ENCODE data around the gene GABRR3.

GABRR3 gene

DNA sequence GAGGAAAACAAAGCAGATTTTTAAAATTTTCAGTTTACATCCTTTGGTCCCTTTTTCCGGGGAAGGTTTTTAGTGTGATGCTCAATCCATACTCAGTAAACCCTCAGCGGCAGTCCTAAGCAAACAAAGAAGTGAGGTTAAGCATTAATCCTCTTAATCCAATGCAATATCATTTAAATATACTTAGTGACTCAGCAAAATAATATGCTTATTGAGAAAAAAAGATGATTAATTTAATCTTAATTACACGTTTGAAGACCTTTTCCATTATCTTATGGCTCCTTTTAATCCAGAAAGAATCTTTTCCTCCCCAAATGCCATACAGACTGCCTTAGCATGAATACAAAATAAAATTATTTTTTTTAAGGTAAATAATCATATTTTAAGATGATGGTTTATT, at the start of gene GABRR3:
Gene GABRR3 (minus strand): TSS at position 108 of the 400 bp plus-strand sequence. CDS start 328 bp downstream, outside the sequence.
- DNase-seq (ENCODE audit: low read depth) = no peak

DNA sequence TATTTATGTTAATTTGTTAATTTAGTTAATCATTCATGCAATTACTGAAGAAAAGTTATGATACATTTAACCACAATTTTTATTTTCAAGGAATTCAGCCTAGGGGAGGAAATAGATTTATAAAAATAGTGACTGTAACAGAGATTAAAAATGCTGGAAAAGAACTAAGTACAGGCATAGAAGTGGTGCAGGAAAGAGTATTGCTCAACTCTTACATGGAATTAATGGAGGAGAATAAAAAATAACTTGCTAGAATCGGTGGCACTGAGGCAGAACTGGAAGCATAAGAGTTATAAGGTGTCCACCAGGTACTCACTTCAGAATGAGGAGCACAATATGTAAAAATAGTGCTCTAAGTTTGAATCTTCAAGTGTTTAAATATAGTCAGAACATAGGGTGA, 38.4 kb upstream of the GABRR3 start:
- no peak for DNase-seq (ENCODE audit: low read depth)

DNA sequence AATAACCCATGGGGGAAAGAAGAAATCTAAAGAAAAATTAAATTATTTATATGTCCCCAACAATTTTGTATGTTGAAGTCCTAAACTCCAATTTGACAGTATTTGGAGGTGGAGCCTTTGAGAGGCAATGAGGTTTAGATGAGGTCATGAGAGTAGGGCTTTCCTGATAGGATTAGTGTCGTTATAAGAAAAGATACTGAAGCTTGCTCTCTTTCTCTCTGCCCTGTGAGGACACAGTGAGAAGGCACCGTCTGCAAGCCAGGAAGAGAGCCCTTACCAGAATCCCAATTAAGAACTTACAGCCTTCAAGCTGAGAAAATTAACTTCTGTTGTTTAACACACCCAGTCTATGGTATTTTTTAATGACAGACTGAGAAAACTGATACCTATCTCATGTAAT, 35.7 kb upstream of the GABRR3 start:
- no peak for DNase-seq (ENCODE audit: low read depth)

DNA sequence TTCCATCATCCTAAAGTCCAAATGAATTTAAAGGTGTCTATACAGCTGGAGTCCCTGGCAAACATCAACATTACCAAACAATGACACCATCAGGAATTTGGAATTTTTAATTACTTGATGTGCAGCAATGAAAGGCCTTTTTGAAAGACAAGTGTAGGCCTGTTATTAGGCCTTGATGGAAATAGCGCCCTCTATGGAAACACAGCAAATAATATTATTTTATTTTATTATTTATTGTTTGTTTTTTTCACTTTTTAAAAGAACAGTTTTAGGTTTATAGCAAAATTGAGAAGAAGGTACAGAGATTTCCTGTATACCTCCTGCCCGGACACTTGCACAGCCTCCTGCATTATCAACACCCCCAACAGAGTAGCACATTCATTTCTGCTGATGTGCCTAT, 33.7 kb upstream of the GABRR3 start:
- no peak for DNase-seq (ENCODE audit: low read depth)

DNA sequence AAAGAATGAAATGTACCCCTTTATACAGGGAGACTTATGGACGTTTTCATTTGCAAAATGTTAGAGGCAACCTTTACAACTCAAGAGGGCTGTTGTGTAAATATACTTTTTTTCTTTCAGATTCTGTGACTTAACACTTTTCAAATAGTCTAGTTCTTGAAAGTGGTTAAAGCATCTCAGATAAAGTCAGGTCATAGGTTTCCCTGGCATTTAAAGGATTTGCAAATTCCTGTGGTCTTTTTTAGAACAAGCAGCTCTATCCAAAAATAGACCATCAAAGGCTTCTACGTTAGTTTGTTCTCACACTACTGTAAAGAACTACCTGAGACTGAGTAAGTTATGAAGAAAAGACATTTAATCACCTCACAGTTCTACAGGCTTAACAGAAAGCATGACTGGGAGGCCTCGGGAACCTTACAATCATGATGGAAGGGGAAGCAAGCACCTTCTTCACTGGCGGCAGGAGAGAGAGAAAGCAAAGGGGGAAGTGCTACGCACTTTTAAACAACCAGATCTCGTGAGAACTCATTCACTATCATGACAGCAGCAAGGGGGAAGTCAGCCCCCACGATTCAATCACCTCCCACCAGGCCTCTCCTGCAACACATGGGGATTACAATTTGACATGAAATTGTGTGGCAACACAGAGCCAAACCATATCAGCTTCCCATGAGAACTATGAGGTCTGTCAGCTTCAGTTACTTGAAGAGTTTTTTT, 23.3 kb upstream of the GABRR3 start:
- no peak for DNase-seq (ENCODE audit: low read depth)

DNA sequence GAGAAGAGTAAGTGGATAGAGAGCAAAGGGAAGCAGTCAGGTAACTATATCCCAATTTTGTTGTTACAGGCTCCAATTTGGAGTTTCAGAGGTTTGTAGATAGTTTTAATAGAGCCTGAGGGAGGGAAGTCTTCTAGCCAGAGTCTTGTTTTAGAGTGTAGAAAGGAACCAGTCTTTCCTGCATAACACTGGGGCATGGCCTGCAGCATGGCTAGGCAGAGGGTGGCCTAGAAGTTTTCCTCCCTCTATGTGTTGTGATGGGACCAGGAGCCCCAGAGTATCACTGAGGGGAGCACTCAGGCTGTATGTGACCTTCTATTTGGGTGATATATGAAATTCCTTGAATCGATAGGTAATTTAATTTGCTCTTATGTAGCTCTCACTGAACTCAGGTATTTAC, 22.5 kb upstream of the GABRR3 start:
- DNase-seq (ENCODE audit: low read depth) = no peak

DNA sequence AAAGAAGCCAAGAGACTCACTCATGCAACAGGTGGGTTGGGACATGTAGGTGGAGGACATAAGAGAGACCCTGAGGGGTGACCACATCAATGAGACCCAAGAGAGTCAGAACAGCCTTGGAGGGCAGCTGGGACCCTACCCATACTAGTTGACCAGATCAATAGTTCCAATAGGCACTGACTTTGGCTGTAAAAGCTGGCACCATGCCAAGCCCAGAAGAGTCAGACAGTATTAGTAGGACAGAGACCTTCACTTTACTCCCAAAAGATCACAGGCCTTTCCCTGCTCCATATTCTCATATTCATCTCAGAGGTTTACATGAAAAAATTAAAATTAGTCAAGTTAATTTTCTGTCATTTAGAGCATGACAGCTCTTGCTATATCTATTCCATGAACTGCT, 20.9 kb upstream of the GABRR3 start:
- no peak for DNase-seq (ENCODE audit: low read depth)

DNA sequence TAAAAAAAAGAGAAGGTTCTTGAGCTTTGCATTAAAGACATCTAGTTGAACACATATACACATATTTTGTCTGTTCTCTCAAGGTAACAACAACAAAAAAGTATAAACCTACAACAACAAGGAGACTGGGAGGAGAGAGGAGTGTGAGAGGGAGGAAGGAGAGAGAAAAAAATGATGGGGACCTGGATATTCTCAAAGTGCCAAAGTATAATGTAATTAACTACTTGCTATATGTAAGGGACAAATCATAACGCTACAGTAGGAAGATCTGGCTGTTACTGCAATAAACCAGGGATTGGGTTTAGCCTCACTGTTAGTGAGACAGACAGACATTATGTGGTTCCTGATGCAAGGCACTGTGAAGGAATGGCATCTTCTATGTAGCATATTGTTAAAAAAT, 14.2 kb upstream of the GABRR3 start:
- DNase-seq (ENCODE audit: low read depth) = no peak

DNA sequence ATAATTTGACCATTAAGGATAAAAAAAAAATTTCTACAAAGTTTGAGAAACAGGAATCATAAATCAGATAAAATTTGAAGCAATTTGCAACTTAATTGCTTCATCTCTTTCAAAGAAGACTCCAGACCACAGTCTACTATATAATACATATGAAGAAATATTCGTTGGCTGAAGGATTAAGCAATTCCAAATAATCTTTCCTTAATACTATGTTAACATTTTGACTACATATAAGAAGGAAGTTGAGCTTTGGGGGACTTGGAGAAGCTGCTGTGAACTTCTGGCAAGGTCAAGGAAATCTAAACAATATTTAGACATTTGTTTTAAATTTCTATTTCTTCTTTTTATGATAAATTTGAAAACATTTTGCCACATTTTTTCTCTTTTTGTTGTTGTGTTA, 13.5 kb upstream of the GABRR3 start:
- DNase-seq (ENCODE audit: low read depth) = no peak

DNA sequence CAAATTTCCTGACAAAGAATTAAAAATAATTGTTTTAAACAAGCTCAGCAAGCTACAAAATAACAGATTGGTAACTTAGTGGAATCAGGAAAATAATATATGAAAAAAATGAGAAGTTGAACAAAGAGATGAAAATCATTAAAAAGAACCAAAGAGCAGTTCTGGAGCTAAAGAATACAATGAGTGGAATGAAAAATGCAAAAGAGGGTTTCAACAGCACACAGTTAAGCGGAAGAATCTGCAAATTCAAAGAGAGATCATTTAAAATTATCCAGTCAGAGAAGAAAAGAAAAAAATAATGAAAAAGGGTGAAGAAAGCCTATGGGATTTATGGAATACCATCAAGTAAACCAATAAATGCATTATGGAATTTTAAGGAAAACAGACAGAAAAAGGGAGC, 6.2 kb upstream of the GABRR3 start:
- no peak for DNase-seq (ENCODE audit: low read depth)

DNA sequence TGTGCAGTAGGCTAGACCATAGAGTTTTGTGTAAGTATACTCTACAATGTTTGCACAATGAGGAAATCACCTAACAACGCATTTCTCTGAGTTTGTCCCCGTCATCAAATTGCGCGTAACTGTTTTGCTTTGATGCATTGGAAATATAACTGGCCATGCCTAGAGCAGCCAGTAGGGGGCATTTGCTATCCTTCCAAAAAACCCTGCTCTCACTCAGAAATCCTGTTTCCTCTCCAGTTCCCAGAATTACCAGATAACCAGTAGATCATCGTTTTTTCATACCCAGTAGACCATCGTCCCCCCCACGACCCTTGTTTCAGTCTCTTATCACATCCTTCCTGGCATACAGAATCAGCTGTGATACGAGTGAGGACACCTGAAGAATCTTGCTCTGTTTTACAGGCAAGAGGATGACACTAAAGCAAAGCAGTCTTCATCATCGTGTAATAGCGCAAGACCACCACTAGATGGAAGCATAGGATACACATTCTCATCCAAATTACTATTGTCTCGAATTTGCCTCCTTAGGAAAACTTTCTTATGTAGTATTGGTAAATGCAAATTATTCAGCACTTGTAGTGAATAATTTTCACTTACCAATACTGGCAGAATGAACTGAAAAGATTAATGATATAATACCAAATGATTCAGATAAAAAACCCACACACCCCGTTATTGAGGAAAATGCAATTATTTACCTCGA, 4.4 kb upstream of the GABRR3 start:
- peak; percentile 69 for DNase-seq (ENCODE audit: low read depth)

DNA sequence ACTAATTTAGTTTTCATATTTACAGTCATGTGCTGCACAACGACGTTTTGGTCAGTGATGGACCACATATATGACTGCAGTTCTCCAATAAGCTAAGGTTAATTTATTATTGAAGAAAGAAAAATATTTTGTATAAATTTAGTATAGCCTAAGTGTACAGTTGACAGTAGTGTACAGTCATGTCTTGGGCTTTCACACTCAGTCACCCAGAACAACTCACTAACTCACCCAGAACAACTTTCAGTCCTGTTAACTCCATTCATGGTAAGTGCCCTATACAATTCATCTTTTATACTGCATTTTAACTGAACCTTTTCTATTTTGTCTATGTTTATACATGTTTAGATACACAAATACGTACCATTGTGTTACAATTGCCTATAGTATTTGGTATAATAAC, 3.8 kb upstream of the GABRR3 start:
- no peak for DNase-seq (ENCODE audit: low read depth)

DNA sequence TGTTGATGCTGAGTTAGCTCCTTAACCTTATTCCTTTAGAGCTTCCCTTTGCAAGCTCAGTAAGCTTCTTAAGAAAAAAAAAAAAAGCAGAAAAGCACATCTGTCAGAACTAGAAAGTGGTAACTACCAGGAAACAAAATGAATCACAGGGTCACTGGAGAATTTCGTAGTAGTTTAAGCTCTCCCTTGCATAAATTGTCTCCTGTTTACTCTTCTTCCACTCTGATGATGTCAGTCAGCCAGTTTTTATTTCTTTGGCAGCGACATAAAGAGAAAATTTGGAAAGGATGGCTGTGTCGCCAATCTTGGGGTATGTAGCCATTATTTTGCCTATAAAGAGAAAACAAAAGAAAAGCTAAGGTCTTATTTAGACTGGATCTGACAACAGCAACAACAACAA, 3.2 kb upstream of the GABRR3 start:
- no peak for DNase-seq (ENCODE audit: low read depth)

DNA sequence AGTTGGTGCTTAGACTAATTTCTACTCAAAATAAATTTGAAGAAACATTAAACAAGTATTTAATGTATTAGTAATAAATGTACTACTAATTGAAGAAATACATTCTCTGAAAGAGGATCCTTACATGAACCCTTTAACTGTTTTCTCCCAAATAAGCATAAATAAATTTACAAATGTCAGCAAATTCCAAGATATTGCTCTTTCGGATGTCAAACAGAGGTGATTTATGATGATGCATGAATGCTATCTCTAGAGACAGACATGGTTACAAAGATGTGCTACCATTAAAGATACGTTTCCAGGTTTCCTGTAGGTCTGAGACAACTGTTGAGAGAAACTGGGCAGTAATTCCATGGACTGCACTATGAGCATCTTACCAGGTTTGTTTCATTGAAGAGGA, 629 bp downstream of the GABRR3 start:
- no peak for DNase-seq (ENCODE audit: low read depth)

DNA sequence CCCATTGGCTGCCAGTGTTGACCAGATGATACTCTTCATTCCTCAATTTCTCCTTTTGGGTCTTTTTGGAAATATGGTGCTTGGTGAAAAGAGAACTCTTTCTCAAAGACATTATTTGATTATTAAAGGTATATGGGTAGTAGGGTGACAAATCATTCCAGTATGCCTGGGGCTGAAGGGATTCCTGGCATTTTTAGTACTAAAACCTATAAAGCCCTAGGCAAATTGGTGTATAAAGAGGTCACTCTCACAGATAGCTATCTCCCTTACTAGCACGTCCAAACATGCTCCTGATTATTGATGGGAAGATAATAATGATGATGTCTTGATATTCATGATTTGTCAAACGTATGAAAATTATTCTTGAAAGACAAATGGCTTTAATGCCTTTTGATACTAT, 1.1 kb downstream of the GABRR3 start:
- DNase-seq (ENCODE audit: low read depth) = no peak

DNA sequence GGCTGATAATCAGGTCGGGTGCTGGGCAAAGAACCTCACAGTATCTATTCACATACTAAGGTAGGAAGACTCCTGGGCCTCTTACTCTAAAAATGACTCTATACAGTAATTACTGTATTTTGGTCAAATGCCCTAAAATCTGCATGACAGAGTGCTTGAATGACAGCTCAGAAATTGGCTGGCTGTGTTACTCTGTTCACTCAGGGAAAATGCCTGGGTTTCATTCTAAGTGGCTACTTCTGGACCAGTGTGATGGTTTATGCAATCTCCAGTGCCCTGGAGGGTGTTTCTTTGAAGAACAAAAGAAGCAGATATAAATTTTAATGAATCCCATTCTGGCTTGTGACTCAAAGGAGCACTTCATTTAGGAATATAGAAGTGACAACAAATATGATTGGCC, 2.2 kb downstream of the GABRR3 start:
- no peak for DNase-seq (ENCODE audit: low read depth)

DNA sequence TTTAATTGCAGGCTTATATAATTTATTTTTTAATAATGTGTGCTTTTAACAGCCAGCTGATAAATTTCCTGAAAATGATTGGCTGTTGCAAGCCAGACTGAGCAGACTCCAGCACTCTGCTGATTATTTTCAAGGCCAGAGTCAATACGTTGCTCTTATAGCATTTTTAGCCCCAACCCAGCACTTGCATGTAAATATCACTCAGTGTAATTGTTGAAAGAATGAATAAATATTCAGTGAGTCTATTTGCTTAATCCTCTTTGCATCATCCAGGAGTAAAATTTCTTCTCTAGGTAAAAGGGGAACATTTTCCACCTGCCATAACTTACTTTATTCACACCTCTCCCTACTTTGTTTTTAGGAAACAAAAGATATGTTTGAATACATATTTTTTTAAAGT, 2.9 kb downstream of the GABRR3 start:
- no peak for DNase-seq (ENCODE audit: low read depth)

DNA sequence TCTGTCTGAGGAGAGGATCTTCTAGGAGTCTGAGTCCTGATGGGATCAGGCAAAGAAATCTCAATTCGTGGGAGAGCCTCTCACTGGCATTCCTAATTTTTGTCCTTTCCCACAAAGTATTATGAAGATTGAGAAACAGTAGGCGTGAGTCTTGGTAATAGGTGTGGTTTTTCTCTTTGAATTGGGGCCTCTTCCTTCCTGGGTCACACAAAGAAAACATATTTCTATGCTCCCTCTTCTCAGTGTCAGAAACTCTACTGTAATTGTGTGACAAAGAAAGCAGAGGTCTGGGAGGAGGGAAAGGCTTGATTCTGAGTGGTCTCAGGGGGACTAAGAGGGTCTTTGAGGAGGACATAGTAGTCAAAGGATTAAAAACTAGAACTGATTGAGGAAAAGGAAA, 6.0 kb downstream of the GABRR3 start:
- no peak for DNase-seq (ENCODE audit: low read depth)

DNA sequence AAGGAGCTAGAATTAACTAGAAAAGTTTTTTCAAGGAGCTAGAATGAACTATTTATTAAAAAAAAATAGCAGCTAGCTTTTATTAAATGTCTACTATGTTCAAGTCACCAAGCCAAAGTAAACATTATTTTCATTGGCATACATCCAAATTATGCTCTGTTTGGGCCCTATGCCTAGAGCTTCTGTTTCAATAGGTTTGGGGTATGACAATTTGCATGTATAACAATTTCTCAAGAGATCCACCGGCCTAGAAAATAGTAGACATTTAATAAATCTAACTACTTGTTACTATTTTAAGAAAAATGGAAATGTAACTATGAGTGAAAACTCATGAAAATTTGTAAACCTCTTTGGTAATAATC, 8.0 kb downstream of the GABRR3 start:
- no peak for DNase-seq (ENCODE audit: low read depth)

DNA sequence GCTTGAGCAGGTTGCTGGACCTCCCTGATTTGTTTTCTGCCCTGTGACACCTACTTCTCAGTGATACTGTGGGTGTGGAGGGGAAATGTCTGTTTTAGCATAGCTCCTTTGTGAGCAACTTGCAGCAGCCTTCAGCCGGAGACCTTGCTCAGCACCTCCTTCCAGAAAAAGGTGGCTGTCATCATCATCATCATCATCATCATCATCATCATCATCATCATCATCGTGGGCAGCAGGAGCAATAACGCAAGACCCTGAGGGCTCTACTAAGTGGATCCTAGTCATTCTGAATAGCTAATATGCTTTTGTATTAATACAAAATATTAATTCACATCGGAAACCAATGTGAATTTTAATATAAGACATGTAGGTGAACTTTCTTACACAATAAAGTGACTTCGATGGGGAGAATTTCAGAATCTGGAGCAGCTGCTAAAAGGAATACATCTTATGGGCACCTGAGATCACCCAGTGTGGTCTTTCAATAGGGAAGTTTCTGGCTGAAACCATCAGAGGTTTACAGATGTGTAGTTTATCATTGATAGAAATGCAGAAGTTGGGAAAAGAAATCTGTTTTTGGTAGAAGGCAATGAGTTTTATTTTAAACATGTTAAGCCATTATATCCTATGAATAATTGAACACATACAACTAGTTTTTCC, 8.6 kb downstream of the GABRR3 start:
- DNase-seq (ENCODE audit: low read depth) = no peak

DNA sequence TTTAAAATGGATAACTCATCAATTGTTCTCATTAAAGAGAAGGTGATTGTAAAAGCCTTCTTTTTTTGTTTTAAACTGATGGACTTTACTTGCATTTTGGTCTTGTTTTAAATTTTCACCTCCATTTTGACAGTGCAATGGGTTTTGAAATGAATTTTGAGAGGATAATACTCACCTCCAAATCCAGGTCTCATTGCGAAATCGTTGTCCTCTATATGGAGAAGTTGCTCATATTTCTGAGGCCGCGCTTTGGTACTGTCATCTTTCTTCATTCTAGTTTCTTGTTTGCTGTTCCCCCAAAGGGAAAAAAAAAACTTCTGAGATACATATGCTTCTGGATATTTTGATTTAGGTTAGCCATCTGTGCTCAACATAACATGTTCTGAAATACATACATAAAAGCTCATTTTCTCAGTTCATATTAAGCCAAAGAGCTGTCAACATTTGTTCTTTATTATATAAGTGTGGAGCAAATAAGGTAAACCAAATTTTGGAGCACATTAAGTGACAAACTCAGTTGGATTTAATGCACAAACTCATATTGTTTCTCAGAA, 9.6 kb downstream of the GABRR3 start:
- no peak for DNase-seq (ENCODE audit: low read depth)

DNA sequence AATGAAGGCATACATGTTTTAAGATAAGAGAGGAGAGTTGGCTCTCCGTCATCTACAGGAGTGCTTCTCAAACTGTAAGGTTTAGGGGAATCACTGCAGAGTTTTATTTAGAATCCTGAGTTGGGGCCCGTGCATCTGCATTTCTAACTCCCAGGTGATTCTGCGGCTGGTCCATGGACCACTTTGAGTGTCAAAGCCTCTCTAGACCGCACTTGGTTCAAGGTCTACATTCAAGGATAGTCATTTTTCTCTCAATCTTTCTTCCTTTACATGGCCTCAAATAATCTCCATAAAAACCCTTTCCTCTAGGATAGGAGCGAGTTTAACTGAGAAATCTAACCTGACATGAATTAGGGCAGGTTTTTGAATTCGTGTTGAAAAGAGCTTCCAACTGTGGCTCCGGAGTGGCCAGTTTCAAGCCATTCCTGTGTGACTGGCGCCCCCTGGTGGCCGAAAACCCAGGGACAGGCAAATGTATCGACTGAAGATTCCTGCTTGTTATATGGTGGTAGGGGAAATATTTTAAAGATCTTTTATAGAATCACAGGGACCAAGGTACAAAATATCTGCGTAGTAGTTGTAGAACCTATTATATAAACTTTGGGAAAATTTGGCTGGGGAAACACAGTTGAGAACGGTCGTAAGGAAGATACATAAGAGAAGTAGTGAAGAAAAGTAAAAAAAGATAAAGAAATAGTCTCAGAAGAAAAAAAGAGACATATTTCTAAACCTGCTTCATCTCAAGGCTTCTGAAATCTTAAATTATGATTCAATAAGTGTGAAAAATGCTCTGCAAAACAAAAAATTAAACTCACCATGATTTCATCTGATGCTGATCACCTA, 11.9 kb downstream of the GABRR3 start:
- peak; percentile 83 for DNase-seq (ENCODE audit: low read depth)
